Measurements from ENCODE around the gene FOSL1. TPM values are rescaled to one million over a fixed set of nuclear protein-coding genes. Genes with fewer than 3 reads are reported as not detected.
A peak's percentile ranks its signal among the peaks of the same experiment; 100 is the strongest.

FOSL1 gene
- total and polyA plus RNA-seq, 2 of the 13 experiments (the other 11 are each of a cell fraction or from before 2014, with no cell fraction given): 4.0 to 4.1 TPM

DNA sequence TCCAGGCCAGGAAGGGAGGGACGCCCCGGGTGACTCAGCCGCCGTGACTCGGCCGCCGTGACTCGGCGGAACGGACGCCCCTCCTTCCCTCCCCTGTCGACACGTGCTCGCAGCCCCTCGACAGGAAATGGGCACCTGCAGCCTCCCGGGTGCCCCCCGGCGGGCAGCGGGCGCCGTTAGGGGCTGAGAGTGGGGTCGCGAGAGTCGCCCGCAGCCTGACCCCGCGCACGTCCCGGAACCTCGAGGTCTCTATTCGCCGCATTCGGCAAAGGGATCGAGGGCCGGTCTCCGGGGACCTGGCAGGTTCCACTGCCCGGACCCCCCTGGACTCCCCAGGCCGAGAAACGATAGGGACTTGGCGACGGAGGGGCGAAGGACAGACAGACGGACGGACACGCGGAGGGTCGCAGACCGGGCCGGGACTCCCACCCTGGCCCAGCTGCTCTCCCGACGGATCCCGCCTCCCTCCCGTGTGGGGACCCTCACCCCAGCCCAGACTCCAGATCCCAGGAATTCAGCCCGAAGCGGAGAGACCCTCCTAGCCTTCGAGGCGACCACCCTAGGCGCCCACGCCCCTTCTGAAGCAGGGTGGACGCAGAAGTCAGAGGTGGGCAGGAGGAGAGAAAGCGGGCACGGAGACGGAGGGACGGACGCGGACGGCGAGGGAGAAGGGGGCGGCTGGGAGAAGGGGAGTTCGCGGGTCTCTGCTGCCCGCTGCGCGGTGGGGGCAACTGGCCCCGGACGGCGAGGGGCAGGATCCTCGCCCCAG, 648 bp downstream of the FOSL1 start (continued):
- TF ChIP-seq, protein P1, sequence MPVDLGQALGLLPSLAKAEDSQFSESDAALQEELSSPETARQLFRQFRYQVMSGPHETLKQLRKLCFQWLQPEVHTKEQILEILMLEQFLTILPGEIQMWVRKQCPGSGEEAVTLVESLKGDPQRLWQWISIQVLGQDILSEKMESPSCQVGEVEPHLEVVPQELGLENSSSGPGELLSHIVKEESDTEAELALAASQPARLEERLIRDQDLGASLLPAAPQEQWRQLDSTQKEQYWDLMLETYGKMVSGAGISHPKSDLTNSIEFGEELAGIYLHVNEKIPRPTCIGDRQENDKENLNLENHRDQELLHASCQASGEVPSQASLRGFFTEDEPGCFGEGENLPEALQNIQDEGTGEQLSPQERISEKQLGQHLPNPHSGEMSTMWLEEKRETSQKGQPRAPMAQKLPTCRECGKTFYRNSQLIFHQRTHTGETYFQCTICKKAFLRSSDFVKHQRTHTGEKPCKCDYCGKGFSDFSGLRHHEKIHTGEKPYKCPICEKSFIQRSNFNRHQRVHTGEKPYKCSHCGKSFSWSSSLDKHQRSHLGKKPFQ (CRISPR knock-in tag; IDR thresholded peaks at IDR 0.05; ENCODE audit: insufficient replicate concordance): no peak
- TF ChIP-seq HDAC1 (CRISPR knock-in tag; IDR thresholded peaks at IDR 0.05) (peak; percentile 90), ELF4 (CRISPR knock-in tag; IDR thresholded peaks at IDR 0.05; ENCODE audit: borderline replicate concordance) (0 out of 2 replicates have a peak, but pooled peaks have one; percentile 48), YY1 (IDR thresholded peaks at IDR 0.05; ENCODE audit: insufficient read depth, insufficient replicate concordance, low read depth, low read length) (peak; percentile 48), MAFG (CRISPR knock-in tag; IDR thresholded peaks at IDR 0.05) (peak; percentile 92), ZFP36 (IDR thresholded peaks at IDR 0.05; ENCODE audit: borderline replicate concordance, low read depth, low read length, partially characterized antibody) (no peak)
- TF ChIP-seq, protein P2, sequence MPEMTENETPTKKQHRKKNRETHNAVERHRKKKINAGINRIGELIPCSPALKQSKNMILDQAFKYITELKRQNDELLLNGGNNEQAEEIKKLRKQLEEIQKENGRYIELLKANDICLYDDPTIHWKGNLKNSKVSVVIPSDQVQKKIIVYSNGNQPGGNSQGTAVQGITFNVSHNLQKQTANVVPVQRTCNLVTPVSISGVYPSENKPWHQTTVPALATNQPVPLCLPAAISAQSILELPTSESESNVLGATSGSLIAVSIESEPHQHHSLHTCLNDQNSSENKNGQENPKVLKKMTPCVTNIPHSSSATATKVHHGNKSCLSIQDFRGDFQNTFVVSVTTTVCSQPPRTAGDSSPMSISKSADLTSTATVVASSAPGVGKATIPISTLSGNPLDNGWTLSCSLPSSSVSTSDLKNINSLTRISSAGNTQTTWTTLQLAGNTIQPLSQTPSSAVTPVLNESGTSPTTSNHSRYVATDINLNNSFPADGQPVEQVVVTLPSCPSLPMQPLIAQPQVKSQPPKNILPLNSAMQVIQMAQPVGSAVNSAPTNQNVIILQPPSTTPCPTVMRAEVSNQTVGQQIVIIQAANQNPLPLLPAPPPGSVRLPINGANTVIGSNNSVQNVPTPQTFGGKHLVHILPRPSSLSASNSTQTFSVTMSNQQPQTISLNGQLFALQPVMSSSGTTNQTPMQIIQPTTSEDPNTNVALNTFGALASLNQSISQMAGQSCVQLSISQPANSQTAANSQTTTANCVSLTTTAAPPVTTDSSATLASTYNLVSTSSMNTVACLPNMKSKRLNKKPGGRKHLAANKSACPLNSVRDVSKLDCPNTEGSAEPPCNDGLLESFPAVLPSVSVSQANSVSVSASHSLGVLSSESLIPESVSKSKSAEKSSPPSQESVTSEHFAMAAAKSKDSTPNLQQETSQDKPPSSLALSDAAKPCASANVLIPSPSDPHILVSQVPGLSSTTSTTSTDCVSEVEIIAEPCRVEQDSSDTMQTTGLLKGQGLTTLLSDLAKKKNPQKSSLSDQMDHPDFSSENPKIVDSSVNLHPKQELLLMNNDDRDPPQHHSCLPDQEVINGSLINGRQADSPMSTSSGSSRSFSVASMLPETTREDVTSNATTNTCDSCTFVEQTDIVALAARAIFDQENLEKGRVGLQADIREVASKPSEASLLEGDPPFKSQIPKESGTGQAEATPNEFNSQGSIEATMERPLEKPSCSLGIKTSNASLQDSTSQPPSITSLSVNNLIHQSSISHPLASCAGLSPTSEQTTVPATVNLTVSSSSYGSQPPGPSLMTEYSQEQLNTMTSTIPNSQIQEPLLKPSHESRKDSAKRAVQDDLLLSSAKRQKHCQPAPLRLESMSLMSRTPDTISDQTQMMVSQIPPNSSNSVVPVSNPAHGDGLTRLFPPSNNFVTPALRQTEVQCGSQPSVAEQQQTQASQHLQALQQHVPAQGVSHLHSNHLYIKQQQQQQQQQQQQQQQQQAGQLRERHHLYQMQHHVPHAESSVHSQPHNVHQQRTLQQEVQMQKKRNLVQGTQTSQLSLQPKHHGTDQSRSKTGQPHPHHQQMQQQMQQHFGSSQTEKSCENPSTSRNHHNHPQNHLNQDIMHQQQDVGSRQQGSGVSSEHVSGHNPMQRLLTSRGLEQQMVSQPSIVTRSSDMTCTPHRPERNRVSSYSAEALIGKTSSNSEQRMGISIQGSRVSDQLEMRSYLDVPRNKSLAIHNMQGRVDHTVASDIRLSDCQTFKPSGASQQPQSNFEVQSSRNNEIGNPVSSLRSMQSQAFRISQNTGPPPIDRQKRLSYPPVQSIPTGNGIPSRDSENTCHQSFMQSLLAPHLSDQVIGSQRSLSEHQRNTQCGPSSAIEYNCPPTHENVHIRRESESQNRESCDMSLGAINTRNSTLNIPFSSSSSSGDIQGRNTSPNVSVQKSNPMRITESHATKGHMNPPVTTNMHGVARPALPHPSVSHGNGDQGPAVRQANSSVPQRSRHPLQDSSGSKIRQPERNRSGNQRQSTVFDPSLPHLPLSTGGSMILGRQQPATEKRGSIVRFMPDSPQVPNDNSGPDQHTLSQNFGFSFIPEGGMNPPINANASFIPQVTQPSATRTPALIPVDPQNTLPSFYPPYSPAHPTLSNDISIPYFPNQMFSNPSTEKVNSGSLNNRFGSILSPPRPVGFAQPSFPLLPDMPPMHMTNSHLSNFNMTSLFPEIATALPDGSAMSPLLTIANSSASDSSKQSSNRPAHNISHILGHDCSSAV (CRISPR knock-in tag; IDR thresholded peaks at IDR 0.05; ENCODE audit: borderline replicate concordance): no peak
- TF ChIP-seq, protein P3, sequence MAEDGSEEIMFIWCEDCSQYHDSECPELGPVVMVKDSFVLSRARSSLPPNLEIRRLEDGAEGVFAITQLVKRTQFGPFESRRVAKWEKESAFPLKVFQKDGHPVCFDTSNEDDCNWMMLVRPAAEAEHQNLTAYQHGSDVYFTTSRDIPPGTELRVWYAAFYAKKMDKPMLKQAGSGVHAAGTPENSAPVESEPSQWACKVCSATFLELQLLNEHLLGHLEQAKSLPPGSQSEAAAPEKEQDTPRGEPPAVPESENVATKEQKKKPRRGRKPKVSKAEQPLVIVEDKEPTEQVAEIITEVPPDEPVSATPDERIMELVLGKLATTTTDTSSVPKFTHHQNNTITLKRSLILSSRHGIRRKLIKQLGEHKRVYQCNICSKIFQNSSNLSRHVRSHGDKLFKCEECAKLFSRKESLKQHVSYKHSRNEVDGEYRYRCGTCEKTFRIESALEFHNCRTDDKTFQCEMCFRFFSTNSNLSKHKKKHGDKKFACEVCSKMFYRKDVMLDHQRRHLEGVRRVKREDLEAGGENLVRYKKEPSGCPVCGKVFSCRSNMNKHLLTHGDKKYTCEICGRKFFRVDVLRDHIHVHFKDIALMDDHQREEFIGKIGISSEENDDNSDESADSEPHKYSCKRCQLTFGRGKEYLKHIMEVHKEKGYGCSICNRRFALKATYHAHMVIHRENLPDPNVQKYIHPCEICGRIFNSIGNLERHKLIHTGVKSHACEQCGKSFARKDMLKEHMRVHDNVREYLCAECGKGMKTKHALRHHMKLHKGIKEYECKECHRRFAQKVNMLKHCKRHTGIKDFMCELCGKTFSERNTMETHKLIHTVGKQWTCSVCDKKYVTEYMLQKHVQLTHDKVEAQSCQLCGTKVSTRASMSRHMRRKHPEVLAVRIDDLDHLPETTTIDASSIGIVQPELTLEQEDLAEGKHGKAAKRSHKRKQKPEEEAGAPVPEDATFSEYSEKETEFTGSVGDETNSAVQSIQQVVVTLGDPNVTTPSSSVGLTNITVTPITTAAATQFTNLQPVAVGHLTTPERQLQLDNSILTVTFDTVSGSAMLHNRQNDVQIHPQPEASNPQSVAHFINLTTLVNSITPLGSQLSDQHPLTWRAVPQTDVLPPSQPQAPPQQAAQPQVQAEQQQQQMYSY (CRISPR knock-in tag; IDR thresholded peaks at IDR 0.05): peak; percentile 56; the same call in 1 of the 2 replicates
- TF ChIP-seq, protein P4, sequence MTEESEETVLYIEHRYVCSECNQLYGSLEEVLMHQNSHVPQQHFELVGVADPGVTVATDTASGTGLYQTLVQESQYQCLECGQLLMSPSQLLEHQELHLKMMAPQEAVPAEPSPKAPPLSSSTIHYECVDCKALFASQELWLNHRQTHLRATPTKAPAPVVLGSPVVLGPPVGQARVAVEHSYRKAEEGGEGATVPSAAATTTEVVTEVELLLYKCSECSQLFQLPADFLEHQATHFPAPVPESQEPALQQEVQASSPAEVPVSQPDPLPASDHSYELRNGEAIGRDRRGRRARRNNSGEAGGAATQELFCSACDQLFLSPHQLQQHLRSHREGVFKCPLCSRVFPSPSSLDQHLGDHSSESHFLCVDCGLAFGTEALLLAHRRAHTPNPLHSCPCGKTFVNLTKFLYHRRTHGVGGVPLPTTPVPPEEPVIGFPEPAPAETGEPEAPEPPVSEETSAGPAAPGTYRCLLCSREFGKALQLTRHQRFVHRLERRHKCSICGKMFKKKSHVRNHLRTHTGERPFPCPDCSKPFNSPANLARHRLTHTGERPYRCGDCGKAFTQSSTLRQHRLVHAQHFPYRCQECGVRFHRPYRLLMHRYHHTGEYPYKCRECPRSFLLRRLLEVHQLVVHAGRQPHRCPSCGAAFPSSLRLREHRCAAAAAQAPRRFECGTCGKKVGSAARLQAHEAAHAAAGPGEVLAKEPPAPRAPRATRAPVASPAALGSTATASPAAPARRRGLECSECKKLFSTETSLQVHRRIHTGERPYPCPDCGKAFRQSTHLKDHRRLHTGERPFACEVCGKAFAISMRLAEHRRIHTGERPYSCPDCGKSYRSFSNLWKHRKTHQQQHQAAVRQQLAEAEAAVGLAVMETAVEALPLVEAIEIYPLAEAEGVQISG (CRISPR knock-in tag; IDR thresholded peaks at IDR 0.05): peak; percentile 41; the same call in 1 of the 2 replicates
